SW480 (cell line): ENCODE measurements around the gene CDK14.
"Not testable (repeated sequence)": the region's sequence is repeated elsewhere in the genome, so short reads cannot be mapped to it uniquely, and the experiment has no call there.

Experiments used
- DNase-seq: peaks from one replicate; pipeline ENCODE4 v3.0.0-alpha.2; 2016; ENCODE audit warnings: low spot score

Gene CDK14

DNA sequence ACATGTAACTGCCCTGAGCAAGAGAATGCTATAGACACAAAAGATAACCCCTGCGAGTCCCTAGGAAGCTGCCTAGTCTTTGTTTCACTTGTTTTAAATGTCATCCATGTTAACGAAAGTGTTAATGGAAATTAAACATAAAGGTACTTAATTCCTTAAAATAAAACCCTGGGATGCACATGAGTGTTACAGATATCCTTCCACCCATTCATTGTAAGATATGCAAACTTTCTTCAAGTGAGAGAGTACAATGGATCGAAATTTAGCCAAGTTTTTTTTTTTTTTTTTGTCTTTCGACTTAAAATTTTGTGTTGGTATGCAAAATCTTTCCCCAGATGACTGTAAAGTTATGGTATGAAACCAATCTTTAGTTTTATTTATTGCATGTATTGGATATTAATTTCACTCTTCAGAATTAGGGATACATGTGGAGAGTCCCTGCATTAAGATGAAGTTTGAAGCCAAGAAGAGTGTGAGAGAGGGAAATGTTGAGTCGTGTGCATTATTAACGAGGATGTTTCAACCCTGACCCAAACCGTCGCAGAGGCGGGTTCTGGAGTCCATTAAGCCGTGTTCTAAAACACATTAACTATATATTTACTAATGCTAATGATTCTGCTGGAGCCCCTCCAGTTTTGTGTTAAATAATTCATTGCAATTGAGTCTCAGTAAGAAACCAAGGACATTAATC is 1.6 kb downstream of the CDK14 start:
- DNase-seq, result no peak

DNA sequence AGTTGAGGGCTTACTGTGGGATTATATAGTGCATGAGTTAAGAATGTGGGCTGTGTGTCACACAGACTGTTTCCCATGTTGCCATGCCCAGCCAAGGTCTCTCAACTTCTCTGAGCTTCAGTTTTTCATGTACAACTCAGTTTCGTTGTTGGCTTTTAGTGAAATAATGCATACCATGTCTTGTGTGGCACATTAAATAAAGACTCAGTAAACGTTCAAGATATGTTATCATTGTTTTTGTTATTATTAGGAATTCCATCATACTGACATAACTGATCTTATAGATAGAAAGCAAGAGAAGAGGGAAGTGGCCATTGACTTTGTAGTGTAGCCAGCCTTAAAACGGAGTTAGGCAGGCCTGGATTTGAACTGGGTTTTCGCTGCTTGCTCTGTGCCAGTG is 2.9 kb downstream of the CDK14 start:
- no peak for DNase-seq

DNA sequence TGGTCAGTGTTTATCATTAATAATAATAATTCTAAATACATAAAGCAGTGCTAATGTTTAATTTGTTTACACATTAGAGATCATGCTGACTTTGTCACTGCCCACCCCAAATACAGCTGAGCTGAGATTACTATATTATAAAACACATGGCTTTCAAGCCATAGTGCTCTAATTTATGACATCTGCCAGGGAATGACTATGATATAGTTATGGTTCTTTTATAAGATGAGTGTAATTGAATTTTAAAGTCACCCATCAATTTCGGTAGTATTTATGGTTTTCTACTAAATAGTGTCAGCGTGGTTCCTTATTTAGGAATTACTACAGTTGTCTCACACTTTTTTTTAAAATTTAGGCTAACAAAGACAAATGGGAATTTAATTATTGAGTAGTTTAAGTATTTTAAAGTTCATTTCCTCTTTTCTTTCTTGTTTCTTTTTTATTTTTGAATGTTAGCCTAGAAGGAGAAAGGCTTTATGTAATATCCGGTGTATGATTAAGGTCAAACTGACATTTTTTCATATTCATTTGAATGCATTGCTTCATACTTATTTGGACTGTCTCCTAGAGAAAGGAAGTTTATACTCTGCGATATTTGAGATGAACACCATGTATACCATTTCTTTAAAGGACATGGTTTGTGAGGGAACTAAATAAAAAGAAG is 3.9 kb downstream of the CDK14 start:
- DNase-seq, result no peak

- DNase-seq, result no peak
Observed at GRCh38 chr7:90602303-90602702, 6.2 kb downstream of the CDK14 start.

- no peak for DNase-seq
Observed at GRCh38 chr7:90603346-90603745, 7.2 kb downstream of the CDK14 start.

GRCh38 chr7:90604383-90604782 is 8.3 kb downstream of the CDK14 start:
- DNase-seq, result no peak

DNA sequence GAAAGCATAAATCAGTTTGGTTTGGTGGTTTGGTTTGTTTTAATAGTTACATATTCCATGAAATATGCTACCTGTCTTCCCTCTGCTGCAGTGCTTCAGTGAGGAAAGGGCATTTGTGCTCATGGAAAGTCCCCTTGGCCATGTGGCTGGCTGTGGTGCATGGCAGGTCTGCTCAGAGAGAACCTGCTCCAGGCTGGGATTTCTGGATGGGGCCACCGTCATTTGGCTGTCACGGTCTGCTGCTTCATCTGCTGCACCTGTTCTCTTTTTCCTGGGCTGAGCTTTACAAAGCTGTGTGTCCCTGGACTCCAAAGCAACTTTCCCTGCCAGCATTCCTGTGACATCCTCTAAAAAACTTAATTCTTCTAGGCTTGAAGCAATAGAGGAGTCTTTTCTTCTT is 8.9 kb downstream of the CDK14 start:
- DNase-seq, result no peak

GRCh38 chr7:90607196-90607595 is 11.1 kb downstream of the CDK14 start:
- no peak for DNase-seq

DNA sequence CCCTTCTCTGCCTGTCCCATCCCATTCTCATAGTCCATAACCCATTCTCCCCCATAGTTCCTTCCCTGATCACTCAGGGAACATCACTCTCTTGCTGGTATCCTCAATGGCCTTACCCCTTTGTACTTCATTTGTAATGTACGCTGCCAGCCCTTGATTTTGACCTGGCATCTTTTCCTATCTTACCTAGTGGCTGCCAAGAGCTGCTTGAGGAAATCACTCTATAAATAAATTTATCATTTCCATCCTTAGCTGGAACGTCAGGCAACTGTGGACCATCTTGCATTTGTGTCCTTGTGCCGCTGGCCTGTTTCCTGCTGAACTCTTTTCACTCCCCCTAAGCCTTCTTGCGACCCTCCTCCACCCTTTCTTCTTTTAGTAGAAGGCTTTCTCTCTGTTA is 14.0 kb downstream of the CDK14 start:
- no peak for DNase-seq

DNA sequence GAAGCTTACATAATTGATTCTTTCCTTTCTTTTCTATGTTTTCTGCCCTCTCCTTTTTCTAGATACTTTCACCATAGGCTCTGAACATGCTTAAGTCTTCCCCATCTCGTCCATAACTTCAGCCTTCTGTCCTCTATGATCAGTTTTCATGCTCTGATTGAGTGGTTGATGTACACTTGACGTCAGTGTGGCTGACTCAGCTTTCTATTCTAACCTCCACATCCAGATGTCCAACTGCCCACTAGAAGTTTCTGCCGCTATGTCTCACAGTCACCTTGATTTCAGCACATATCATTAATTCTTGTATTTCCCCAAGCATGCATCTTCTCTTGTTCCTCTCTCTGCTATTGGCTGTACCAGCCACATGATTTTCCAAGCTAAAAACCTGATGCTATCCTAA is 15.0 kb downstream of the CDK14 start:
- no peak for DNase-seq

DNA sequence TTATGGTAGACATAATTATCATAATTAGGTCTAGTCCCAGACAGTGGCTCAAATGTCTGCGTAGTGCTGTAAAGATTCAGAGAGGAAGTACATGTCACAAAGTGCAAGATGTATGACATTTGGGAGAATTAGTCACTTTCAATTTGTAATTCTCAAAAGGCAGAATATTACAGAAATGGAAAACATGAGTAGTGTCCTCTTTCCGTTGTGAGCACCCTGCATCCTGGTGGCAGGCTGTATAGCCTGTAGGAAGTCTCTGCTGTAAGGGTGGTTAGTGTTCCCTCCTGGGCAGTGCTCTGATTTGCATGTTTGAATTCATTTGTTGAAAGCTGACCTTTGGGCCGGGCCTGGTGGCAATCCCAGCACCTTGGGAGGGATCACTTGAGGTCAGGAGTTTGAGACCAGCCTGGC is 17.0 kb downstream of the CDK14 start:
- no peak for DNase-seq

- no peak for DNase-seq
Observed at GRCh38 chr7:90617442-90617841, 21.3 kb downstream of the CDK14 start.

DNA sequence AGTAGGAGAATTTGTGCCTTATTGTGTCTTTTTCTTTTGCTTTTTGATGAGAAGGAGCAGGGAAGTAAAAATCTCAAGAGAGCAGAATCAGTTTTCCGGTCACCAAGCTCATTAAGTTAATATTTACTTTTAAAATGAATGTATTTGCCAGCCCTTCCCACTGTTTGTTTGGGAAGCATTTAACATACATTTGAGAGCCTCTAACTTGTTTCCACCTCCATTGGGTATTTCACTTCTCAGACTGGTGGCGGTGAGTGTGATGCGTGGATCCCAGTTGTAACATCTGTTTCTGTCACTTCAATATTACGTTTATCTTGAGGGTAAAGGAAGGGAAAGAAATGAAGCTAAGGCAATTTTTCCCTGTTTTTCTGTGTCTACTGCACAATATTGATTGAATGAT is 22.8 kb downstream of the CDK14 start:
- DNase-seq, result no peak

GRCh38 chr7:90621125-90621746 is 25.1 kb downstream of the CDK14 start:
- DNase-seq, result no peak

- no peak for DNase-seq
Observed at GRCh38 chr7:90621747-90622140, 25.6 kb downstream of the CDK14 start.

GRCh38 chr7:90622670-90623069 is 26.5 kb downstream of the CDK14 start:
- DNase-seq, result no peak

GRCh38 chr7:90624225-90624911 is 28.2 kb downstream of the CDK14 start:
- no peak for DNase-seq

GRCh38 chr7:90625051-90625450 is 28.9 kb downstream of the CDK14 start:
- DNase-seq, result no peak

DNA sequence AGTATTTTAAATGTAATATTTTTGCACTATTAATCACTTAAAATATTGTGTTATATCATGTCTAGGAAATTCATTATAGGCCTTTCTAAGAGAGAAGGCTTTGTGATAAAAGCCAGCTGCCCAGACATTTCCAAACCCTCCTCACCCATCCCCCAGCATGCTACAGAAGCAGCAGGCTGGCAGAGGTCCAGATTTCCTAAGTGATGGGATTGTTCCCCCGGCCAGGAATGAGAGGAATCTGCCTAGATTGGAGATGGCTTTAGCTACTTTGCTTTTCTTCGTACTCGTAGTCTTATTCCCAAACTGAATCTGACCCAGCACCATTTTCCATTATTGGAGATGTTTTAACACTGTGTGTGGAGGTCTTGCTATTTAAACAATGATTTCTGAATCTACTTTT is 29.4 kb downstream of the CDK14 start:
- DNase-seq, result no peak

- no peak for DNase-seq
Observed at GRCh38 chr7:90626013-90626412, 29.9 kb downstream of the CDK14 start.

- DNase-seq, result peak; percentile 77
Observed at GRCh38 chr7:90629297-90629918, 33.3 kb downstream of the CDK14 start.

- DNase-seq, result no peak
Observed at GRCh38 chr7:90631502-90631901, 35.4 kb downstream of the CDK14 start.

GRCh38 chr7:90639683-90640082 is 43.6 kb downstream of the CDK14 start:
- DNase-seq, result not testable (repeated sequence)
